GM06990 (cell line): ENCODE measurements around the gene FHL3.

Experiments
- DNase-seq: peaks from one replicate; pipeline ENCODE4 v3.0.0-alpha.2; 2011; ENCODE audit not compliant: insufficient read length; ENCODE audit errors: extremely low read depth
- H3K27me3 ChIP-seq: replicated peaks from 2 replicates; pipeline ENCODE4 v1.6.0; 2011; ENCODE audit warnings: low read length; ENCODE audit not compliant: control insufficient read depth, insufficient read depth
- H3K36me3 ChIP-seq: 2 replicates; pipeline ENCODE4 v1.5.1; 2011; ENCODE audit warnings: low read length; ENCODE audit not compliant: control insufficient read depth, insufficient read depth
- H3K4me3 ChIP-seq: replicated peaks from 2 replicates; pipeline ENCODE4 v1.5.1; 2011; ENCODE audit warnings: low read depth, mild to moderate bottlenecking, control low read depth, low read length
- TF ChIP-seq, protein P1 (sequence below): IDR thresholded peaks from 2 replicates; pipeline ENCODE4 v1.5.1; 2011; ENCODE audit warnings: low read length, control low read depth, mild to moderate bottlenecking, inconsistent platforms; ENCODE audit not compliant: insufficient read depth, poor library complexity, severe bottlenecking

Gene FHL3

DNA sequence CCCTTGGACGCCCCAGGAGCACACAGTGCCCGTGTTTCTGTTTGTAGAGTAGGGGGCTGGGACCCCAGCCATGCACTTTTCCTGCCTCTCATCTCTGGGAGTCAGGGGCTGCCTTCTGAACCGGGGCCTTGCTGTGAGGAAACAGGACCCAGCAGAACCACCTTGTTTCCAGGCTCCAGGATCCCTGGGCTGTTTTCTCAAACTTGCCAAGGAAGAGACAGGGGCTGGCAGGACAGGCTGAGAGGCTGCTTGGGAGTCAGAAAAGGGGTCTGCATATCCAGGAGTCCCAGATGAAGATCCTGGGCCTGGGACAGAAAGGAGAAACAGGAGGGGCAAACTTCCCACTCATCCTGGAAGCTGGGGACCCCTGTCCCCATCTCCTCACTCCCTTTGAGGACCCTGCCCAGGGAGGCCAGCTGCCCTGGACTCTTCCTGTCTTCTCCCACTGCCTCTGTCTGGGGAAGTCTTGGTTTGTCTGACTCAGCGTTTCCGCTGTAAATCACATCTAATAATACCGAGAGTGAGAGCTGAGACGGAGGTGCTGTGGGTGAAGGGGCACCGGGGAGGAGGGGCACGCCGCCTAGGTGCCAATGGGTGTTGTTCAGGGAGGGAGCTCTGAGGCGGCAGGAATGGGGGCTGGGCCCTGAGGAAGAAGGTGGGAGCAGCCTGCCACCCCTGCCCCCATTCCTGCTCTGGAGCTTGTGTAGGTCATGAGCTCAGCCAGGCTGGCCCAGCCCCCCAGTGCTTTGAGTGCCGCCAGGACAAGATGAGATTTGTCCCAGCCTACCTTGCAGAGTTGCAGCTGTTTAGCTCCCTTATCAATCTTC, 24.6 kb upstream of the FHL3 start:
- TF ChIP-seq, protein P1, sequence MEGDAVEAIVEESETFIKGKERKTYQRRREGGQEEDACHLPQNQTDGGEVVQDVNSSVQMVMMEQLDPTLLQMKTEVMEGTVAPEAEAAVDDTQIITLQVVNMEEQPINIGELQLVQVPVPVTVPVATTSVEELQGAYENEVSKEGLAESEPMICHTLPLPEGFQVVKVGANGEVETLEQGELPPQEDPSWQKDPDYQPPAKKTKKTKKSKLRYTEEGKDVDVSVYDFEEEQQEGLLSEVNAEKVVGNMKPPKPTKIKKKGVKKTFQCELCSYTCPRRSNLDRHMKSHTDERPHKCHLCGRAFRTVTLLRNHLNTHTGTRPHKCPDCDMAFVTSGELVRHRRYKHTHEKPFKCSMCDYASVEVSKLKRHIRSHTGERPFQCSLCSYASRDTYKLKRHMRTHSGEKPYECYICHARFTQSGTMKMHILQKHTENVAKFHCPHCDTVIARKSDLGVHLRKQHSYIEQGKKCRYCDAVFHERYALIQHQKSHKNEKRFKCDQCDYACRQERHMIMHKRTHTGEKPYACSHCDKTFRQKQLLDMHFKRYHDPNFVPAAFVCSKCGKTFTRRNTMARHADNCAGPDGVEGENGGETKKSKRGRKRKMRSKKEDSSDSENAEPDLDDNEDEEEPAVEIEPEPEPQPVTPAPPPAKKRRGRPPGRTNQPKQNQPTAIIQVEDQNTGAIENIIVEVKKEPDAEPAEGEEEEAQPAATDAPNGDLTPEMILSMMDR = no peak
- no peaks in the 10 kb centered on the region for H3K27me3 ChIP-seq
- H3K36me3 ChIP-seq = peaks cover 6% of the 10 kb centered on the region; the same call in 1 of the 2 replicates
- no peak overlapping the region; the same call in 1 of the 2 replicates for H3K4me3 ChIP-seq
- peak; percentile 82 for DNase-seq

DNA sequence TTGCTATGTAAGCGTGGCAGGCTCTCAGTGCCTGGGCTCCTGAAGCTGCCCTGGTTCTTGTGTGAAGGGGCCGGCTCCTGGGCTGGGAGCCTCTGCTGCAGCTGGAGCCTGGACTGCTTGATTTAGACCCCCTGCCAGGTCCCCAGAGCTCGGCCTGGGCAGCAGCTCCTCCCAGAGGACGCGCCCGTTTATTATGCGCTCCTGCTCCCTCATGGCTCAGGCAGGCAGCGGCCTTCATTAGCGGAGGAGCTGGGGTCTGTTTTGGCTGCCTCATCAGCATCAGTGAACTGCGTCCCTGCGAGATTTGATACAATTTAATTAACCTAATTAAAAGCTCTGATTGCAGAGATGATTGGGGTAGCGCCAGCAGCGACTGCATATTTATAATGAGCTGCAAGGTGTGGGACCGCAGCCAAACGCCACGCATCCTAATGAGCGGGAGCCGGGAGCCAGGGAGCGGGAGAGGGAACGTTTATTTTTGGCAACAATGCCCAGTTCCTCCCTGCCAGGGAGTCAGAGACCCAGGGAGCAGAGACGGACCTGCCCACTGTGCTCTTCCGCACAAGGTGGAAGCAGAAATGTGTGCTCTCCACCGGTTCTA, 23.9 kb upstream of the FHL3 start:
- peaks cover 7% of the 10 kb centered on the region; the same call in 1 of the 2 replicates for H3K36me3 ChIP-seq
- TF ChIP-seq, protein P1 = no peak
- no peak for DNase-seq
- no peak overlapping the region for H3K4me3 ChIP-seq
- no peaks in the 10 kb centered on the region for H3K27me3 ChIP-seq

- H3K4me3 ChIP-seq = 0 out of 2 replicates have a peak overlapping the region, but pooled peaks have one; percentile 16
- no peaks in the 10 kb centered on the region for H3K27me3 ChIP-seq
- H3K36me3 ChIP-seq = peaks cover 7% of the 10 kb centered on the region; the same call in 1 of the 2 replicates
- TF ChIP-seq, protein P1 = peak; percentile 8
- DNase-seq = no peak
Measured at GRCh38 chr1:38028671-38029070, 23.4 kb upstream of the FHL3 start.

DNA sequence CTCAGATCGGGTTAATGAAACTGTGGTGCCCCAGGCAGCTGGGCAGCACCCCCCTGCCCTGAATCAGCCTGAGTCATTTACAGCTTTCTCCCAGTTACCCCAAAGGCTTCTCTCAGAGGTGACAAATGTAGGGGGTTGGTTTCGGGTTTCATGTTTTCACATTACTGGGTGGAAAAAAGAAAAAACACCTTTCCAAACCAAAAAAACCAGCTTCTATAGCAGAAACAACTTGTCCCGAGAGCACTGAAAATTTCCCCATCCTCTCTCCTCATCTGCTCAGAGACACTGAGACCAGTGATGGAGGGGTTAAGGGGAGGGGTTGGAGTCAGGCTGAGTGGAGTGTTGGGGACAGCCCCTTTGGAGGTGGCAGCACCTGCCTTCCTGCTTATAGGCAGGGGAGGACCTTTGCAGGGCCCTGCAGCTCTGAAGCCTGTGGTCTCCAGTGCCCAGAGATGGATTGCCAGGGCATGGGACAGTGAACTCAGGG, 22.8 kb upstream of the FHL3 start:
- Histone ChIP-seq H3K4me3 (0 out of 2 replicates have a peak overlapping the region, but pooled peaks have one; percentile 16), H3K36me3 (peaks cover 7% of the 10 kb centered on the region; the same call in 1 of the 2 replicates), H3K27me3 (no peaks in the 10 kb centered on the region)
- TF ChIP-seq, protein P1 = no peak
- peak; percentile 71 for DNase-seq

DNA sequence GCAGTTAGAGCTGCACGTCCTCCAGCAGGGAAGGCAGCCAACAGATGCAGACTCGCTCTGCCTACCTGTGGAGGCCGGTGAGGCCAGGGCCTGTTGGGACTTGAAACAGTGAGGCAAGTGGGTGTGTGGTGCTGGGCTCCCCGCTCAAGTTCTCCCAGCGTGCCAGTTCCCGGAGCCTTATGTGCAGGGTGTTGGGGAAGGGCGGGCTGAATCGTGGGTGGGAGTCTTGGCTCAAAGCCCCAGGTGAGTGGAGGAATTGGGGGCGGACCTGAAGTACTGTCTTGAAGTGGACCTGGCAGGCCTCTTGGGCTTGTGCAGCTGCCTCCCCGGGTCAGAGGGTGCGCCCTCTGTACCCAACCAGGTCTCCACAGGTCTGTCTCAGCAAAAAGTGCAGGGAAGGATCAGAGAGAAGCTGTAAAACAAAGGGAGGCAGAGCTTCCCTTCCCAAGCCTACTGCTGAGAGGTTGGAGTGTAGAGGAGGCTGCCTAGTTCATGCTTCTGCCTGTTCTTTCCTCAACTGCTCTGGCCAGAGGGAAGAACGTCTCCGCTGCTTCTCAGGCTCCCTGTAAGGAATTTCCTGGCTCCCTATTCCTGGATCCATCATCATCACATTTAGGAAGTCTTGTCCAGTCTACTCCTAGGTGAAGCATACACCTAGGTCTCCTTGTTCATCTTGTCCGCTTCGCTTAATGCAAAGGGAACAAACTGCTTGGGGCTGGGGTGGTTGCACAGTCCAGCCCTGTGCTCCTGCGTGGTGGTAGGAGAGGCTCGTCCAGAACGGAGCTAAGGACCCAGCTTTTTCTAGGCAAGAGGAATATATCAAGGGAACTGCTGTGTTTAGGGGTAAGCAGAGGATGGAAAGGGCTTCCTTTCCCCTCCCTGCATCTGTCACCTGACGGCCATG, 22.1 kb upstream of the FHL3 start:
- Histone ChIP-seq H3K4me3 (no peak overlapping the region), H3K36me3 (peaks cover 9% of the 10 kb centered on the region; the same call in 1 of the 2 replicates), H3K27me3 (no peaks in the 10 kb centered on the region)
- no peak for DNase-seq
- TF ChIP-seq, protein P1 = no peak
